GM12878 (cell line): ENCODE results near the gene PRKN. TPM values are rescaled to one million over a fixed set of nuclear protein-coding genes. Genes with fewer than 3 reads are reported as not detected.

ENCODE experiments used
- ATAC-seq: fragments of 200-7000 bp; cut with Tn5 transposase; 3 replicates; pipeline ENCODE4 v1.9.1; 2020; ENCODE audit warnings: mild to moderate bottlenecking, moderate library complexity
- BruUV-seq: library from RNA; stranded (reverse); fragments of 400-500 nt; replicated peaks from 2 replicates; lab custom pipeline; 2021; lab: Mats Ljungman, UMichigan
- CTCF ChIA-PET: fragments of 300-600 bp; sonication (Branson Sonifier 250); formaldehyde crosslinking; extraction: SDS; loops from one replicate; lab custom pipeline; 2021; ENCODE audit warnings: inconsistent platforms; lab: Yijun Ruan, JAX
- POLR2A ChIA-PET: fragments of 350-600 bp; formaldehyde crosslinking; extraction: SDS; loops from one replicate; lab custom pipeline; 2021; ENCODE audit warnings: inconsistent platforms; lab: Charles Lee
- RAD21 ChIA-PET: fragments of 300-600 bp; sonication (Branson Sonifier 250); formaldehyde crosslinking; loops from one replicate; lab custom pipeline; 2023; ENCODE audit warnings: antibody characterized with exemption; ENCODE audit not compliant: unreplicated experiment; lab: Charles Lee
- SMC1A ChIA-PET: fragments of 300-600 bp; sonication (Branson Sonifier 250); formaldehyde crosslinking; loops from one replicate; lab custom pipeline; 2023; ENCODE audit not compliant: unreplicated experiment, uncharacterized antibody; lab: Charles Lee
- DNase-seq: peaks from one replicate; pipeline ENCODE4 v3.0.0-alpha.2; 2011; ENCODE audit warnings: low read depth, low spot score
- FAIRE-seq: peaks from 3 replicates; lab custom pipeline; 2011; peaks lifted over from hg19 to GRCh38; lab: Jason Lieb, UNC
- H2AFZ ChIP-seq: 2 replicates; pipeline ENCODE4 v1.6.0; 2011; ENCODE audit warnings: low read depth, low read length, control low read depth; ENCODE audit not compliant: control insufficient read depth
- H3K27ac ChIP-seq: 2 replicates; pipeline ENCODE4 v1.5.1; 2011; ENCODE audit warnings: control low read depth; ENCODE audit not compliant: control insufficient read depth, insufficient read depth
- H3K27me3 ChIP-seq, 2 experiments: replicated peaks in 1 of 2; 2 replicates each; pipeline versions ENCODE4 v1.6.0 to v1.6.1; 2011; ENCODE audit warnings: low read length in 1 of 2; ENCODE audit not compliant: control insufficient read depth in 2 of 2, insufficient read depth in 2 of 2
- H3K36me3 ChIP-seq, 2 experiments: 2 replicates each; pipeline ENCODE4 v1.5.1; 2011; ENCODE audit warnings: low read length in 1 of 2; ENCODE audit not compliant: control insufficient read depth in 2 of 2, insufficient read depth in 2 of 2
- H3K4me1 ChIP-seq: 2 replicates; pipeline ENCODE4 v1.6.1; 2011; ENCODE audit warnings: mild to moderate bottlenecking, low read length, moderate library complexity, mixed read lengths; ENCODE audit not compliant: control insufficient read depth, insufficient read depth
- H3K4me2 ChIP-seq: 2 replicates; pipeline ENCODE4 v1.6.0; 2011; ENCODE audit warnings: control low read depth; ENCODE audit not compliant: control insufficient read depth, insufficient read depth
- H3K4me3 ChIP-seq: fragments of 200-600 bp; sonication (generic); 2 replicates; pipeline ENCODE4 v1.5.1; 2016
- H3K79me2 ChIP-seq: 2 replicates; pipeline ENCODE4 v1.6.0; 2011; ENCODE audit warnings: low read length; ENCODE audit not compliant: control insufficient read depth, insufficient read depth
- H3K9ac ChIP-seq: 2 replicates; pipeline ENCODE4 v1.8.0; 2011; ENCODE audit warnings: low read length, control low read depth, mixed read lengths; ENCODE audit not compliant: control insufficient read depth, insufficient read depth
- H3K9me3 ChIP-seq: replicated peaks from 3 replicates; pipeline ENCODE4 v1.5.1; 2011; ENCODE audit warnings: mild to moderate bottlenecking, low read length; ENCODE audit not compliant: control insufficient read depth, insufficient read depth
- H4K20me1 ChIP-seq: 2 replicates; pipeline ENCODE4 v1.6.0; 2011; ENCODE audit not compliant: control insufficient read depth, insufficient read depth
- ATF2 ChIP-seq: IDR thresholded peaks from 2 replicates; pipeline ENCODE4 v1.6.1; 2012; ENCODE audit warnings: low read length, inconsistent platforms
- CREB1 ChIP-seq: IDR thresholded peaks from 2 replicates; pipeline ENCODE4 v1.6.1; 2012; ENCODE audit warnings: low read depth, mild to moderate bottlenecking, inconsistent platforms
- CREM ChIP-seq: IDR thresholded peaks from 2 replicates; pipeline ENCODE4 v1.6.1; 2014; ENCODE audit warnings: antibody characterized with exemption, low read depth
- CTCF ChIP-seq, 3 experiments: IDR thresholded peaks in 2 of 3; conservative IDR thresholded peaks in 1 of 3; 2 replicates each; pipeline ENCODE4 v1.5.1; 2011; ENCODE audit warnings: low read depth in 3 of 3, low read length in 3 of 3, mild to moderate bottlenecking in 3 of 3, control low read depth in 2 of 3, moderate library complexity in 2 of 3, inconsistent platforms in 1 of 3, mixed read lengths in 1 of 3; ENCODE audit not compliant: control insufficient read depth in 2 of 3, insufficient read depth in 1 of 3; ENCODE audit errors: extremely low read depth in 1 of 3
- HCFC1 ChIP-seq: fragments of 150-350 bp; IDR thresholded peaks from 2 replicates; pipeline ENCODE4 v1.6.1; 2014; ENCODE audit warnings: low read length
- LARP7 ChIP-seq: fragments of 450-650 bp; IDR thresholded peaks from 2 replicates; pipeline ENCODE4 v1.6.1; 2017; ENCODE audit warnings: mild to moderate bottlenecking
- MTA2 ChIP-seq: fragments of 450-650 bp; IDR thresholded peaks from 2 replicates; pipeline ENCODE4 v1.6.1; 2016; ENCODE audit warnings: low read depth, mild to moderate bottlenecking, moderate library complexity
- MYB ChIP-seq: fragments of 150-350 bp; IDR thresholded peaks from 2 replicates; pipeline ENCODE4 v1.6.1; 2014; ENCODE audit warnings: mild to moderate bottlenecking, low read depth, low read length, borderline replicate concordance
- NR2C1 ChIP-seq: fragments of 450-650 bp; IDR thresholded peaks from 2 replicates; pipeline ENCODE4 v1.6.1; 2017; ENCODE audit warnings: antibody characterized with exemption, mild to moderate bottlenecking, moderate library complexity
- POLR2AphosphoS5 ChIP-seq: IDR thresholded peaks from 2 replicates; pipeline ENCODE4 v1.6.1; 2011; ENCODE audit warnings: mild to moderate bottlenecking, low read length, inconsistent platforms
- TCF12 ChIP-seq: IDR thresholded peaks from 2 replicates; pipeline ENCODE4 v1.6.1; 2011; ENCODE audit warnings: low read depth, mild to moderate bottlenecking, low read length
- TCF7 ChIP-seq: IDR thresholded peaks from 2 replicates; pipeline ENCODE4 v1.6.1; 2014; ENCODE audit warnings: antibody characterized with exemption, borderline replicate concordance
- WGBS: methylation state at CpG from one replicate; pipeline ENCODE4 v1.1.6; 2016; ENCODE audit warnings: low lambda C conversion rate; ENCODE audit not compliant: insufficient replicate concordance, insufficient coverage; ENCODE audit errors: missing lambda C conversion rate; 5-methylcytosine and 5-hydroxymethylcytosine counted together
- in situ Hi-C: fragments of 300-500 bp; cut with MboI; formaldehyde crosslinking; loops from 9 replicates; pipeline ENCODE4 v1.14.3; 2018; ENCODE audit warnings: mixed read lengths
- intact Hi-C: fragments of 100-400 bp; cut with micrococcal nuclease; formaldehyde crosslinking; loops from one replicate; pipeline ENCODE4 v1.14.2; 2022; ENCODE audit not compliant: unreplicated experiment
- polyA plus RNA-seq, 11 experiments: library from polyadenylated mRNA; depleted of rRNA in 4 of 11; unstranded in 6 of 11; stranded (reverse) in 5 of 11; fragments of >200 nt; fragmentation: Nextera tagmentation in 4 of 11; fragmentation: Illumina TruSeq in 1 of 11; extraction: Ambion mirVana in 4 of 11; extraction: Trizol in 1 of 11; gene quantifications; 1 replicate in 1 of 11; 2 replicates in 10 of 11; pipeline versions ENCODE4 v1.2.1 to v1.2.3, GENCODE V29; 2011 to 2016; ENCODE audit warnings: inconsistent platforms in 2 of 11, missing spikeins in 2 of 11, low read depth in 1 of 11
- total RNA-seq, 4 experiments: library from RNA; depleted of rRNA in 3 of 4; stranded (reverse); fragments of >200 nt in 3 of 4; fragmentation: Illumina TruSeq in 1 of 4; extraction: Trizol in 1 of 4; gene quantifications; 2 replicates each; pipeline versions ENCODE4 v1.2.1 to v1.2.3, GENCODE V29; 2013 to 2021

PRKN gene
- total and polyA plus RNA-seq, 10 of the 15 experiments (the other 5 are each of a cell fraction or from before 2014, with no cell fraction given) = 0.06 to 0.09 TPM; not detected in 8

- TF ChIP-seq NR2C1 (no peak), ATF2 (no peak), LARP7 (no peak), TCF12 (no peak), MYB (no peak), CTCF (IDR thresholded peaks at IDR 0.05 in 2 of 3, conservative IDR thresholded peaks at IDR 0.05 in 1 of 3; ENCODE audit: control insufficient read depth in 2 of 3, extremely low read depth in 1 of 3, insufficient read depth in 1 of 3, low read depth in 3 of 3, low read length in 3 of 3) (no peak), MTA2 (no peak), TCF7 (no peak)
Measured at GRCh38 chr6:162576016-162576415, 151.6 kb downstream of the PRKN start (continued).

GRCh38 chr6:162572240-162572639, 155.3 kb downstream of the PRKN start:
- no peak overlapping the region for H3K4me3 ChIP-seq
- TF ChIP-seq CREB1 (no peak), CREM (no peak), POLR2AphosphoS5 (no peak), HCFC1 (no peak)
- TF ChIP-seq, all 136 proteins: peak for 0
- Histone ChIP-seq H2AFZ (no peak overlapping the region), H3K9me3 (no peaks in the 10 kb centered on the region), H3K4me1 (no peaks in the 10 kb centered on the region), H3K27me3 (no peaks in the 10 kb centered on the region; a peak in 1 of 4 replicates), H3K79me2 (no peaks in the 10 kb centered on the region), H3K4me2 (no peak overlapping the region), H3K9ac (no peak overlapping the region), H3K27ac (no peak overlapping the region), H4K20me1 (no peaks in the 10 kb centered on the region), H3K36me3 (no peaks in the 10 kb centered on the region)
- WGBS = 2% methylated on average over 3 of the region's 3 CpGs
- no TSS peak for BruUV-seq
- FAIRE-seq (no peak), DNase-seq (no peak), ATAC-seq (no peak)
- ChIA-PET POLR2A (no interaction called here), SMC1A (no interaction called here), CTCF (no interaction called here), RAD21 (no interaction called here)
- in situ Hi-C loops = no loop called here
- intact Hi-C loops = no loop called here
